Right lobe of liver (tissue), 6 donors: ENCODE results near the gene UNC13B. TPM values are rescaled to one million over a fixed set of nuclear protein-coding genes. Genes with fewer than 3 reads are reported as not detected.

Source experiments
- ATAC-seq, 4 donors: fragments of 200-7000 bp; cut with Tn5 transposase; one replicate each; pipeline ENCODE4 v1.9.1; 2020; ENCODE audit warnings: mild to moderate bottlenecking in 4 of 4, moderate library complexity in 4 of 4
- DNase-seq, 3 donors: peaks; one replicate each; pipeline ENCODE4 v3.0.0-alpha.2; 2020
- H3K27ac ChIP-seq, 3 donors: fragments of 200-600 bp; one replicate each; pipeline ENCODE4 v1.8.0; 2022
- H3K27me3 ChIP-seq, 2 donors: fragments of 200-600 bp; one replicate each; pipeline ENCODE4 v1.8.0; 2022
- H3K36me3 ChIP-seq, 4 donors: fragments of 200-600 bp; sonication (generic) in 1 of 4; one replicate each; pipeline versions ENCODE4 v1.5.1 to v1.8.0; 2017 to 2022; ENCODE audit warnings: control low read depth in 1 of 4
- H3K4me1 ChIP-seq, 4 donors: fragments of 200-600 bp; sonication (generic) in 1 of 4; one replicate each; pipeline versions ENCODE4 v1.5.1 to v1.8.0; 2017 to 2022; ENCODE audit warnings: control low read depth in 1 of 4
- H3K4me3 ChIP-seq, 3 donors: fragments of 200-600 bp; one replicate each; pipeline ENCODE4 v1.8.0; 2022
- H3K9me3 ChIP-seq, 4 donors: fragments of 200-600 bp; sonication (generic) in 1 of 4; one replicate each; pipeline versions ENCODE4 v1.5.1 to v1.8.0; 2017 to 2022; ENCODE audit warnings: control low read depth in 1 of 4
- POLR2A ChIP-seq: fragments of 450-650 bp; IDR thresholded peaks from one replicate; pipeline ENCODE4 v1.6.1; 2017; ENCODE audit warnings: antibody characterized with exemption, mild to moderate bottlenecking
- WGBS: methylation state at CpG from one replicate; pipeline ENCODE4 v1.1.6; 2018; ENCODE audit warnings: low coverage, low lambda C conversion rate; ENCODE audit not compliant: insufficient coverage; ENCODE audit errors: missing lambda C conversion rate; 5-methylcytosine and 5-hydroxymethylcytosine counted together
- intact Hi-C, 2 donors: fragments of 100-400 bp; cut with DNase I; formaldehyde crosslinking; loops; one replicate each; pipeline versions ENCODE4 v1.11.2 to v1.14.1; 2022
- total RNA-seq, 6 experiments: library from RNA; depleted of rRNA in 2 of 6; stranded (reverse); fragments of >200 nt in 2 of 6; fragmentation: NEBNext Ultra II Directional in 3 of 6; extraction: Animal tissue kit (Norgen Biotek cat#: 25700) in 3 of 6; gene quantifications; one replicate each; pipeline versions ENCODE4 v1.1.0 to v1.2.4, GENCODE V29; 2016 to 2023
- TF ChIP-seq, protein P1 (sequence below), 4 donors: fragments of 200-600 bp in 3 of 4; fragments of 450-650 bp in 1 of 4; IDR thresholded peaks; one replicate each; pipeline versions ENCODE4 v1.5.1 to v1.8.0; 2016 to 2022; ENCODE audit warnings: antibody characterized with exemption in 4 of 4, mild to moderate bottlenecking in 2 of 4
- donor health status: DM: no; HTN: yes; CAD: no.
- donor health status: DM: no; HTN: no; CAD: no.
- donor health status: DM: no; HTN: no; CAD: no.
- donor health status: DM: no; HTN: yes; CAD: no.
- donor health status: DM: no; HTN: yes; CAD: no.

UNC13B gene
- total RNA-seq, 6 experiments from 2014 or later, result 14.5 to 23.0 (median 20.7) TPM

DNA sequence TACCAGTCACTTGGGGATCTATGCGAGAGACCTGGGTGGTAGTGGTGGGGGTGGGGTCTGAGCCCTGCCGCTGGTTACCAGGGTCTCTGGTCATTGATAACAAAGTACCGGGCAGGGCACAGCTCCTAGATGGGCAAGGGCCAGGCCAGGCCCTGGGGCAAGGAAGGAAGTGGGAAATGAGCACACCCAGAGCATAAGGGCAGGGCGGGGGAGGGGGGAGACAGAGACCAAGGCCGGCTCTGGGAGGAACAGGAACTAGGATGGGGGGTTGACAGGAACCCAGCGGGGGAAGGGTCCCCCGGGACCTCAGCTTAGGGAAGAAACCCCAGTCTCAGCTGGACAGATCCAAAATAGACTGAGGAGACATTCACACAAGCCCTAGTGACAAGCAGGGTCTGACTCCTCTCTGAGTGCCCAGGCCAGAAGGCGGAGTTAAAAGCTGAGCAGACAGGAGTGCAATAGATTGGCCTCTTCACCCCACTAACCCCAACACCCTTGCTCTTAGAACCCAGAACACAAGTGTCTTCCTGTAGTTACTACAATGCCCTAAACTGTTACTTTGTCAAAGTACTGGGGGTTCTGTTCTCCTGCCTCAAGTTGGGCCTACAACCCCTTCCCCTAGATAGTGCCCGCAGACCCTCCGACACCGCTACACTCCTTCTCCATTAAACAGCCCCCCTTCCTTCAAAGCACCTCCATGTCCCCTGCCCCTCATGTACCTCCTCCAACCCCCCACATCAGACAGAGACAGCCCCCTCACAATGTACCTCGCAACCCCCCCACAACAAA is 46.8 kb upstream of the UNC13B start:
- Histone ChIP-seq H3K4me3 (peak overlapping the region; percentile 47 to 64 (median 60)), H3K27ac (peak overlapping the region; percentile 56 to 85 (median 73)), H3K36me3 (no peaks in the 10 kb centered on the region), H3K4me1 (peaks cover 0 to 39% (median 14%) of the 10 kb centered on the region in 4 donors), H3K9me3 (no peaks in the 10 kb centered on the region), H3K27me3 (no peaks in the 10 kb centered on the region)
- intact Hi-C loops, result loop anchor here (5.0 to 10.0 kb wide), 2 partner anchors 142 to 150 kb away; no protein-coding TSS in a partner anchor
- DNase-seq (peak; percentile 71 to 80 (median 74)), ATAC-seq (peak in 1 of 4 donors; percentile 3)
- 13% methylated on average over 12 of the region's 12 CpGs for WGBS
- TF ChIP-seq, protein P1, sequence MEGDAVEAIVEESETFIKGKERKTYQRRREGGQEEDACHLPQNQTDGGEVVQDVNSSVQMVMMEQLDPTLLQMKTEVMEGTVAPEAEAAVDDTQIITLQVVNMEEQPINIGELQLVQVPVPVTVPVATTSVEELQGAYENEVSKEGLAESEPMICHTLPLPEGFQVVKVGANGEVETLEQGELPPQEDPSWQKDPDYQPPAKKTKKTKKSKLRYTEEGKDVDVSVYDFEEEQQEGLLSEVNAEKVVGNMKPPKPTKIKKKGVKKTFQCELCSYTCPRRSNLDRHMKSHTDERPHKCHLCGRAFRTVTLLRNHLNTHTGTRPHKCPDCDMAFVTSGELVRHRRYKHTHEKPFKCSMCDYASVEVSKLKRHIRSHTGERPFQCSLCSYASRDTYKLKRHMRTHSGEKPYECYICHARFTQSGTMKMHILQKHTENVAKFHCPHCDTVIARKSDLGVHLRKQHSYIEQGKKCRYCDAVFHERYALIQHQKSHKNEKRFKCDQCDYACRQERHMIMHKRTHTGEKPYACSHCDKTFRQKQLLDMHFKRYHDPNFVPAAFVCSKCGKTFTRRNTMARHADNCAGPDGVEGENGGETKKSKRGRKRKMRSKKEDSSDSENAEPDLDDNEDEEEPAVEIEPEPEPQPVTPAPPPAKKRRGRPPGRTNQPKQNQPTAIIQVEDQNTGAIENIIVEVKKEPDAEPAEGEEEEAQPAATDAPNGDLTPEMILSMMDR (IDR thresholded peaks at IDR 0.05), result no peak
- no peak for TF ChIP-seq POLR2A

DNA sequence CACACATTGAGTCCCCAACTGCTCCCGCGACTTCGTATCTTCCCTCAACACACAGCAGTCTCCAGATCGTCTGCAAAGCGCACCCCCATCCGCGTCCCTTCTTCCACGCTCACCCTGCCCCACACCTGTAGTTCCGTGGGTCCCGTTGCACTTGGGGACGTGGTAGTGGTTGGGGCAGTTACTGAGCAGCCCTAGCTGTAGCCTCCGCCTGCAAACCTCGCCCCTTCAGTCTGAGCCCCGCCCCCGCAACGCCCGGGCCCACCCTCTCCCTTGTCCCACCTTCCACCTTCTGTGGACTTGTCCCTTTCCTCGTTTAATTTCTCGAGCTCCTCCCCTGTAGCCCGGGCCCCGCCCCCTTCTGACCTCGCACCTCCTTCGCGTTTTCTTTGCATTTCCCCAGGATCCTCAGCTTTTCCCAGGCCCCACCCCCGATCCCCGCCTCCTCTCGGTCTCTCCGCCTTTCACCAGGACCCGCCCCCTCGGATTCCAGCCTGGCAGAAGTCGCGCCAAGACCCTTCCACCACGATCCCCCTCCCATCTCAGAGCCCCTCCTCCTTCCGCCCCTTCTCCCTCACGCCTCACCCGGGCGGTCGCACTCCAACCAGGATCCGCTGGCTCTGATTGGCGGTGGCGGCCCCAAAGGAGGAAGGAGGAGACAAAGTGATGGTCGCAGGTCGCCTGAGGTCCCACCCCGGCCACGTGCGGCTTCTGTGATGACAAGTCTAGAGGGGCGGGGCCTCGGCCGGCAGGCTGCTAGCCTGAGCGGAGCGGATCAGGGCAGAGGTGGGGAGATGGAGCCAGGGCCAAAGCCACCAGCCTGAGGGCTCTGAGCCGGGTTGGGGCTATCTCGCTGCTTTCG is 45.9 kb upstream of the UNC13B start, which contains the start of gene ATOSB:
ATOSB (minus strand) TSS at position 183 of the 859 bp plus-strand sequence. CDS start 7,588 bp downstream, outside the sequence.
- ATAC-seq (peak; percentile 64 to 82 (median 74)), DNase-seq (peak; percentile 98 to 99 (median 99))
- H3K4me3 ChIP-seq, result peak within 1 kb of the TSS; percentile 47 to 64 (median 60)
- no peaks in the 10 kb centered on the region for H3K36me3 ChIP-seq
- under 1% methylated on average over 39 of the region's 54 CpGs for WGBS
- intact Hi-C loops, result loop anchor here (5.0 to 10.0 kb wide), 2 partner anchors 141 to 149 kb away; no protein-coding TSS in a partner anchor
- no peaks in the 10 kb centered on the region for H3K27me3 ChIP-seq
- TF ChIP-seq, protein P1 (IDR thresholded peaks at IDR 0.05), result no peak
- TF ChIP-seq POLR2A, result peak; percentile 59
- H3K9me3 ChIP-seq, result no peaks in the 10 kb centered on the region
- H3K27ac ChIP-seq, result peak within 1 kb of the TSS; percentile 56 to 85 (median 73)
- H3K4me1 ChIP-seq, result peaks cover 0 to 30% (median 10%) of the 10 kb centered on the region in 4 donors

DNA sequence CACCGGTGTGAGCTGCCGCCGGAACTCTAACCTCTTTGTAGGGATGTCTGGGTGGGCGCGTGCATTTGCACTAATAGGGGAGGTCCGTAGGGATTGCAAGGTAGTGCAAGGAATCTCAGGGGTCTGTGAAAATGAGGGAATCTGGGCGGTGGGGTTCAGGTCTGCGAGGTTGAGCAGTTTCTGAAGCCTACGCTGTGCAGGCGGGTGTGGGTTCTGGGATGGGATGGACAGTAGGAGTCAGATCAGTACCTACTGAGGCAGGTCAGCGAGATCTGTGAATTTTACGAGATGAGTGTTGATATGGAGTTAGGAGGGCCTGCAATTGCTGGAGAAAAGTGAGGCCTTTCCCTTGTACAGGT is 45.3 kb upstream of the UNC13B start:
- H3K9me3 ChIP-seq, result no peaks in the 10 kb centered on the region
- intact Hi-C loops, result loop anchor here (5.0 to 10.0 kb wide), 2 partner anchors 141 to 148 kb away; no protein-coding TSS in a partner anchor
- TF ChIP-seq, protein P1 (IDR thresholded peaks at IDR 0.05), result no peak
- TF ChIP-seq POLR2A, result peak; percentile 3
- H3K4me1 ChIP-seq, result peaks cover 0 to 28% (median 10%) of the 10 kb centered on the region in 4 donors
- ATAC-seq (peak in 1 of 4 donors; percentile 0), DNase-seq (no peak)
- H3K36me3 ChIP-seq, result no peaks in the 10 kb centered on the region
- H3K4me3 ChIP-seq, result peak overlapping the region; percentile 47 to 64 (median 60)
- H3K27me3 ChIP-seq, result no peaks in the 10 kb centered on the region
- peak overlapping the region; percentile 6 to 73 (median 48) for H3K27ac ChIP-seq
- 0% methylated on average over 7 of the region's 12 CpGs for WGBS

DNA sequence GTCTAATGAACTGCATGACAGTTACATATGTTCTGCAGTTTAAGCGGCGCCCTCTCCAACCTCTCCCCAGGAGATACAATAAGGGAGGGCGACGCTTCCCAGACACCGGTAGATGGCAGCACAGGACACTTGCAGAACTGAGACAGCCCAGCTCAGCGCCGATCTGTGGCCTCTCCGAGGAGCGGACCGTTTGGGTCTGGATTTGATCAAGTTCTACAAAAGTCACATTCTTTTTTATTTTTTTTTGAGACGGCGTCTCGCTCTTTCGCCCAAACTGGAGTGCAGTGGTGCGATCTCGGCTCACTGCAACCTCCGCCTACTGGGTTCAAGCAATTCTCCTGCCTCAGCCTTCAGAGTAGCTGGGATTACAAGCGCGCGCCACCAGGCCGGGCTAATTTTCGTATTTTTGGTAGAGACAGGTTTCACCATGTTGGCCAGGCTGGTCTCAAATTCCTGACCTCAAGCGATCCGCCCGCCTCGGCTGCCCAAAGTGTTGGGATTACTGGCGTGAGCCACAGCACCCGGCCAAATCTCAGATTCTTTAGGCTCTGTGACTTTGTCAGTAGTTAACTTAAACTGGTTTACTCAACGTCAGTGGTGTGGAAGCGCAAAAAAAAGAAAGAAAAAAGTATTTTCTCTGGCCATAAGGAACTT is 44.8 kb upstream of the UNC13B start:
- ATAC-seq, result peak; percentile 72 to 78 (median 74)
- Histone ChIP-seq H3K27me3 (no peaks in the 10 kb centered on the region), H3K9me3 (no peaks in the 10 kb centered on the region), H3K27ac (peak overlapping the region; percentile 43 to 85 (median 73)), H3K4me3 (peak overlapping the region; percentile 47 to 64 (median 60)), H3K36me3 (no peaks in the 10 kb centered on the region), H3K4me1 (peaks cover 0 to 25% (median 8%) of the 10 kb centered on the region in 4 donors)
- WGBS, result 13% methylated on average over 25 of the region's 30 CpGs
- peak; percentile 91 to 94 (median 92) for DNase-seq
- TF ChIP-seq, protein P1 (IDR thresholded peaks at IDR 0.05), result peak; percentile 90 to 98 (median 96)
- TF ChIP-seq POLR2A, result no peak
- intact Hi-C loops, result loop anchor here (5.0 to 10.0 kb wide), 2 partner anchors 140 to 148 kb away; no protein-coding TSS in a partner anchor
